ENCODE results near the gene LRCH3.

- TF ChIP-seq CTCF (IDR thresholded peaks at IDR 0.05): no peak
- TF ChIP-seq FOXK1 (CRISPR knock-in tag; IDR thresholded peaks at IDR 0.05): no peak
- TF ChIP-seq NFYB (CRISPR knock-in tag; conservative IDR thresholded peaks at IDR 0.05; ENCODE audit: low read depth): no peak
Measured at GRCh38 chr3:197912741-197913476, 121.9 kb downstream of the LRCH3 start.

All from WTC11 (cell line).